ENCODE measurements around the gene THBS1.

Gene THBS1

GRCh38 chr15:39574427-39574826, 6.5 kb upstream of the THBS1 start:
- no peak for TF ChIP-seq NFIC (IDR thresholded peaks at IDR 0.05)
- no peak for TF ChIP-seq CEBPB (IDR thresholded peaks at IDR 0.05)
- TF ChIP-seq RAD21 (IDR thresholded peaks at IDR 0.05; ENCODE audit: low read depth): no peak
- TF ChIP-seq, protein P1, sequence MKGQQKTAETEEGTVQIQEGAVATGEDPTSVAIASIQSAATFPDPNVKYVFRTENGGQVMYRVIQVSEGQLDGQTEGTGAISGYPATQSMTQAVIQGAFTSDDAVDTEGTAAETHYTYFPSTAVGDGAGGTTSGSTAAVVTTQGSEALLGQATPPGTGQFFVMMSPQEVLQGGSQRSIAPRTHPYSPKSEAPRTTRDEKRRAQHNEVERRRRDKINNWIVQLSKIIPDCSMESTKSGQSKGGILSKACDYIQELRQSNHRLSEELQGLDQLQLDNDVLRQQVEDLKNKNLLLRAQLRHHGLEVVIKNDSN (IDR thresholded peaks at IDR 0.05): no peak
- TF ChIP-seq TAF1 (IDR thresholded peaks at IDR 0.05; ENCODE audit: low read depth): no peak
- no peak for TF ChIP-seq TEAD4 (IDR thresholded peaks at IDR 0.05)
- no peak for TF ChIP-seq EGR1 (IDR thresholded peaks at IDR 0.05)
- TF ChIP-seq EP300 (IDR thresholded peaks at IDR 0.05; ENCODE audit: borderline replicate concordance): no peak
- no peak for TF ChIP-seq FOXM1 (IDR thresholded peaks at IDR 0.05; ENCODE audit: borderline replicate concordance, low read depth)
- TF ChIP-seq CREB1 (IDR thresholded peaks at IDR 0.05; ENCODE audit: low read depth): no peak
- TF ChIP-seq REST (IDR thresholded peaks at IDR 0.05; ENCODE audit: low read depth): no peak
- no peak for TF ChIP-seq YY1 (IDR thresholded peaks at IDR 0.05; ENCODE audit: low read depth)
- no peak for TF ChIP-seq TCF12 (IDR thresholded peaks at IDR 0.05; ENCODE audit: low read depth)
- no peak for TF ChIP-seq ZBTB7A (IDR thresholded peaks at IDR 0.05; ENCODE audit: low read depth)
- TF ChIP-seq MAX (IDR thresholded peaks at IDR 0.05): no peak

DNA sequence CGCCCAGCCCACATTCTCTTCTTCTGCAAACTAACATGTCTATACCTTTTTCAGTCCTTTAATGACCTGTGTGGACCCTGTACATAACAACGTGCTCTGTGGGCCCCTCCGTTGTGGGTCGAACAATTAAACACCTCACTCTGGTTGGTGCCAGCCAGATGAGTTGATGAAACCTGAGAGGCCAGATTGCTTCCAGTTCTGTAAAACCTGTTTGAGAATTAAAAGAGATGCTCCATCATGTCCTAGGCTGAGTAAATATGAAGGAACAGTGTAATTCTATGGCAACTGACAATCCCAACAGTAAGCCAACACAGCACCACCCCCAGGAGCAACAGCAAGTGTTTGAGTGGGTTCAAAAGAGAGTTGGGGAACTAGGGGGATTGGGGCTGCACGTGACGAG, 5.7 kb upstream of the THBS1 start:
- no peak for TF ChIP-seq CREB1 (IDR thresholded peaks at IDR 0.05; ENCODE audit: low read depth)
- no peak for TF ChIP-seq REST (IDR thresholded peaks at IDR 0.05; ENCODE audit: low read depth)
- TF ChIP-seq TCF12 (IDR thresholded peaks at IDR 0.05; ENCODE audit: low read depth): no peak
- TF ChIP-seq TEAD4 (IDR thresholded peaks at IDR 0.05): no peak
- TF ChIP-seq NFIC (IDR thresholded peaks at IDR 0.05): no peak
- no peak for TF ChIP-seq CEBPB (IDR thresholded peaks at IDR 0.05)
- no peak for TF ChIP-seq ZBTB7A (IDR thresholded peaks at IDR 0.05; ENCODE audit: low read depth)
- TF ChIP-seq YY1 (IDR thresholded peaks at IDR 0.05; ENCODE audit: low read depth): no peak
- TF ChIP-seq MAX (IDR thresholded peaks at IDR 0.05): no peak
- no peak for TF ChIP-seq EP300 (IDR thresholded peaks at IDR 0.05; ENCODE audit: borderline replicate concordance)
- TF ChIP-seq, protein P1 (IDR thresholded peaks at IDR 0.05): no peak
- TF ChIP-seq RAD21 (IDR thresholded peaks at IDR 0.05; ENCODE audit: low read depth): no peak
- TF ChIP-seq EGR1 (IDR thresholded peaks at IDR 0.05): no peak
- no peak for TF ChIP-seq FOXM1 (IDR thresholded peaks at IDR 0.05; ENCODE audit: borderline replicate concordance, low read depth)
- no peak for TF ChIP-seq TAF1 (IDR thresholded peaks at IDR 0.05; ENCODE audit: low read depth)

- TF ChIP-seq TEAD4 (IDR thresholded peaks at IDR 0.05) (no peak), MAX (IDR thresholded peaks at IDR 0.05) (no peak), CEBPB (IDR thresholded peaks at IDR 0.05) (no peak), EGR1 (IDR thresholded peaks at IDR 0.05) (no peak), CREB1 (IDR thresholded peaks at IDR 0.05; ENCODE audit: low read depth) (no peak), RAD21 (IDR thresholded peaks at IDR 0.05; ENCODE audit: low read depth) (no peak), REST (IDR thresholded peaks at IDR 0.05; ENCODE audit: low read depth) (no peak), TCF12 (IDR thresholded peaks at IDR 0.05; ENCODE audit: low read depth) (no peak), ZBTB7A (IDR thresholded peaks at IDR 0.05; ENCODE audit: low read depth) (no peak), FOXM1 (IDR thresholded peaks at IDR 0.05; ENCODE audit: borderline replicate concordance, low read depth) (no peak)
- TF ChIP-seq, protein P1 (IDR thresholded peaks at IDR 0.05): no peak
Observed at GRCh38 chr15:39578851-39579486, 1.9 kb upstream of the THBS1 start.

Data from Ishikawa (cell line).